Left lung (tissue), 10 donors: ENCODE results near the gene RXRA. TPM values are rescaled to one million over a fixed set of nuclear protein-coding genes. Genes with fewer than 3 reads are reported as not detected.

ENCODE experiments used
- ATAC-seq: fragments of 200-7000 bp; cut with Tn5 transposase; one replicate; pipeline ENCODE4 v1.9.1; 2020; ENCODE audit warnings: moderate library complexity
- DNase-seq, 4 donors: peaks; one replicate each; pipeline ENCODE4 v3.0.0-alpha.2; 2013 to 2020
- H3K27ac ChIP-seq, 2 donors: fragments of 200-600 bp; sonication (generic) in 1 of 2; one replicate each; pipeline versions ENCODE4 v1.5.0 to v1.8.0; 2020 to 2021
- H3K27me3 ChIP-seq, 2 donors: fragments of 200-600 bp; sonication (generic) in 1 of 2; one replicate each; pipeline versions ENCODE4 v1.5.0 to v1.8.0; 2020 to 2021
- H3K36me3 ChIP-seq, 2 donors: fragments of 200-600 bp; sonication (generic) in 1 of 2; one replicate each; pipeline versions ENCODE4 v1.5.0 to v1.8.0; 2020 to 2021
- H3K4me1 ChIP-seq, 2 donors: fragments of 200-600 bp; one replicate each; pipeline ENCODE4 v1.8.0; 2021
- H3K4me3 ChIP-seq, 2 donors: fragments of 200-600 bp; sonication (generic) in 1 of 2; one replicate each; pipeline versions ENCODE4 v1.5.0 to v1.8.0; 2020 to 2021; ENCODE audit warnings: mild to moderate bottlenecking in 1 of 2
- H3K9me3 ChIP-seq, 2 donors: fragments of 200-600 bp; sonication (generic) in 1 of 2; one replicate each; pipeline versions ENCODE4 v1.5.0 to v1.8.0; 2020 to 2021
- CTCF ChIP-seq, 2 donors: fragments of 200-600 bp; sonication (generic) in 1 of 2; IDR thresholded peaks; one replicate each; pipeline versions ENCODE4 v1.5.0 to v1.8.0; 2021; ENCODE audit warnings: antibody characterized with exemption in 2 of 2
- intact Hi-C, 2 donors: fragments of 100-400 bp; cut with DNase I; formaldehyde crosslinking; loops; one replicate each; pipeline versions ENCODE4 v1.11.2 to v1.14.2; 2022
- polyA plus RNA-seq, 6 donors: library from polyadenylated mRNA; unstranded; fragments of 120-200 nt; gene quantifications; one replicate each; pipeline ENCODE4 v1.2.1, GENCODE V29; 2013; ENCODE audit not compliant: insufficient read length in 6 of 6
- total RNA-seq, 2 donors: library from RNA; stranded (reverse); fragmentation: NEBNext Ultra II Directional; extraction: Animal tissue kit (Norgen Biotek cat#: 25700); gene quantifications; one replicate each; pipeline ENCODE4 v1.2.1, GENCODE V29; 2021
- donor health status: DM: no; HTN: yes; CAD: no.
- donor health status: DM: no; HTN: no; CAD: no.

The RXRA gene
- total and polyA plus RNA-seq, 8 donors, result 42.2 to 79.5 (median 55.7) TPM

GRCh38 chr9:134444038-134444315 is 117.7 kb downstream of the RXRA start:
- peaks cover 7 to 43% of the 10 kb centered on the region in 2 donors for H3K4me1 ChIP-seq
- H3K27me3 ChIP-seq, result peaks cover 0 to 18% of the 10 kb centered on the region in 2 donors
- peaks cover 0 to 6% of the 10 kb centered on the region in 2 donors for H3K36me3 ChIP-seq
- H3K9me3 ChIP-seq, result peaks cover 0 to 7% of the 10 kb centered on the region in 2 donors
- DNase-seq (no peak), ATAC-seq (no peak)
- no peak for TF ChIP-seq CTCF (IDR thresholded peaks at IDR 0.05)
- H3K27ac ChIP-seq, result peak overlapping the region in 1 of 2 donors; percentile 85
- intact Hi-C loops, result loop anchor here in 1 of 2 donors (10.0 kb wide), 1 partner anchor 269 kb away; no protein-coding TSS in a partner anchor
- H3K4me3 ChIP-seq, result no peak overlapping the region

GRCh38 chr9:134445000-134445399 is 118.7 kb downstream of the RXRA start:
- DNase-seq, result no peak
- no peak for ATAC-seq
- Histone ChIP-seq H3K9me3 (peaks cover 0 to 11% of the 10 kb centered on the region in 2 donors), H3K27me3 (peaks cover 0 to 18% of the 10 kb centered on the region in 2 donors), H3K4me1 (peaks cover 7 to 35% of the 10 kb centered on the region in 2 donors), H3K36me3 (no peaks in the 10 kb centered on the region), H3K27ac (no peak overlapping the region), H3K4me3 (no peak overlapping the region)
- intact Hi-C loops, result loop anchor here in 1 of 2 donors (10.0 kb wide), 1 partner anchor 270 kb away; no protein-coding TSS in a partner anchor
- TF ChIP-seq CTCF (IDR thresholded peaks at IDR 0.05), result no peak

- Histone ChIP-seq H3K27ac (no peak overlapping the region), H3K27me3 (no peaks in the 10 kb centered on the region), H3K9me3 (peaks cover 0 to 11% of the 10 kb centered on the region in 2 donors), H3K36me3 (no peaks in the 10 kb centered on the region), H3K4me1 (no peaks in the 10 kb centered on the region), H3K4me3 (no peak overlapping the region)
- peak; percentile 99 for ATAC-seq
- peak; percentile 89 to 96 (median 91) for DNase-seq
- intact Hi-C loops, result loop anchor here in 1 of 2 donors (10.0 kb wide), 1 partner anchor 275 kb away; no protein-coding TSS in a partner anchor
- TF ChIP-seq CTCF (IDR thresholded peaks at IDR 0.05), result peak; percentile 86 to 87
Observed at GRCh38 chr9:134449180-134449916, 123.1 kb downstream of the RXRA start.

GRCh38 chr9:134451700-134452458 is 125.6 kb downstream of the RXRA start:
- intact Hi-C loops, result loop anchor here in 1 of 2 donors (10.0 kb wide), 1 partner anchor 193 kb away; the partner anchor contains the start of gene COL5A1

More at GRCh38 chr9:134451700-134452458, 125.6 kb downstream of the RXRA start:
- ATAC-seq, result no peak
- Histone ChIP-seq H3K4me1 (peaks cover 12 to 17% of the 10 kb centered on the region in 2 donors), H3K9me3 (peaks cover 0 to 11% of the 10 kb centered on the region in 2 donors), H3K27ac (no peak overlapping the region), H3K27me3 (no peaks in the 10 kb centered on the region), H3K36me3 (no peaks in the 10 kb centered on the region), H3K4me3 (no peak overlapping the region)
- TF ChIP-seq CTCF (IDR thresholded peaks at IDR 0.05), result no peak
- DNase-seq, result no peak
